ENCODE data around the gene SRPK2.
A peak's percentile ranks its signal among the peaks of the same experiment; 100 is the strongest.
"Not testable (repeated sequence)": the region's sequence is repeated elsewhere in the genome, so short reads cannot be mapped to it uniquely, and the experiment has no call there.

SRPK2 gene

DNA sequence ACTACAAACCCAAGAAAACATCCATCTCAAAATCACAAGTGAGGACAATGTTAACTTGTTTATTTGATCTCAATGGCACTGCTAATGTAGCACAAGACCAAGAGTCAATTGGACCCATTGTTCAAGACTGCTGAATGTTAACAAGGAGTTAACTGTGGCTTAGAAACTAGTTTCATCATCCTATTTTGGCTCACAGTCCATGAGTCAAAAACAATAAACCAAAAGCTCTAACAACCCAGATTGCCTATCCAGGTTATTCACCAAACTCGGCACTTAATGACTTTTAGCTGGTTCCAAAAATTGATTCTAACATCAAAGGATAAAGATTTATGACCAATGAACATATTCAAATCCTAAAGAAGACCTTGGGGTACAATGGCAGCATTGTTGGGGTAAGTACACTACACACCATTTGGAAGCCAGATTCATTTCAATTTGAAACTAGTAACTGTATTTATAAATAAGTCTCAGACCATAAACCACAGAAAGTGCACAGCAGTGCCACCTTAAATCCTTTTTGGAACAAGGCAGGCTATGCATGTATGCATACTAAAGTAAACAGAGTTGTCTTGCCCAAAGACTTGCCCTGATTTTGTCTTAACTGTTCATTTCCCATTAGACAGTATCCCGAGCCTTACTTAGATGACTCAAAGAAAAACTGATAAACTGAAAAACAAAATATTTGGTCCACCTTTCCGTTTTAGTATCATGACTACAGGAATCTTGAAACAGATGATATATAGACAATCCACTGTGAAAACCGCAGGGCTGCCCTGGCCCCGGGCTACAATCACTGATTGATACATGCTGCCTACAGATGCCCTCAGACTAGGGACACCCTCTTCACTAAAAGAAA lies 84.5 kb downstream of the SRPK2 start:
- Mint-ChIP-seq H3K36me3 (ENCODE audit: insufficient read depth) (peaks cover 3% of the 10 kb centered on the region), H3K4me1 (peaks cover 66% of the 10 kb centered on the region), H3K27ac (ENCODE audit: low read depth) (no peak overlapping the region), H3K4me3 (no peak overlapping the region), H3K9me3 (peaks cover 5% of the 10 kb centered on the region), H3K27me3 (no peaks in the 10 kb centered on the region)
- DNase-seq (ENCODE audit: low spot score in 2 of 2) (no peak), ATAC-seq (replicated peaks; ENCODE audit: extremely low read depth, poor library complexity, severe bottlenecking) (peak; percentile 37)

DNA sequence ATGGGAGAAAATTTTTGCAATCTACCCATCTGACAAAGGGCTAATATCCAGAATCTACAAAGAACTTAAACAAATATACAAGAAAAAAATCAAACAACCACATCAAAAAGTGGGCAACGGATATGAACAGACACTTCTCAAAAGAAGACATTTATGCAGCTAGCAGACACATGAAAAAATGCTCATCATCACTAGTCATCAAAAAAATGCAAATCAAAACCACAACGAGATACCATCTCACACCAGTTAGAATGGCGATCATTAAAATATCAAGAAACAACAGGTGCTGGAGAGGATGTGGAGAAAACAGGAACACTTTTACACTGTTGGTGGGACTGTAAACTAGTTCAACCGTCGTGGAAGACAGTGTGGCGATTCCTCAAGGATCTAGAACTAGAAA lies 88.1 kb downstream of the SRPK2 start:
- DNase-seq (ENCODE audit: low spot score in 2 of 2); H3K36me3 Mint-ChIP-seq (ENCODE audit: insufficient read depth); ATAC-seq (replicated peaks; ENCODE audit: extremely low read depth, poor library complexity, severe bottlenecking); H3K27me3 Mint-ChIP-seq; H3K9me3 Mint-ChIP-seq: not testable (repeated sequence)
- Mint-ChIP-seq H3K4me3 (peak overlapping the region; percentile 45), H3K27ac (ENCODE audit: low read depth) (peak overlapping the region; percentile 68), H3K4me1 (peaks cover 62% of the 10 kb centered on the region)

DNA sequence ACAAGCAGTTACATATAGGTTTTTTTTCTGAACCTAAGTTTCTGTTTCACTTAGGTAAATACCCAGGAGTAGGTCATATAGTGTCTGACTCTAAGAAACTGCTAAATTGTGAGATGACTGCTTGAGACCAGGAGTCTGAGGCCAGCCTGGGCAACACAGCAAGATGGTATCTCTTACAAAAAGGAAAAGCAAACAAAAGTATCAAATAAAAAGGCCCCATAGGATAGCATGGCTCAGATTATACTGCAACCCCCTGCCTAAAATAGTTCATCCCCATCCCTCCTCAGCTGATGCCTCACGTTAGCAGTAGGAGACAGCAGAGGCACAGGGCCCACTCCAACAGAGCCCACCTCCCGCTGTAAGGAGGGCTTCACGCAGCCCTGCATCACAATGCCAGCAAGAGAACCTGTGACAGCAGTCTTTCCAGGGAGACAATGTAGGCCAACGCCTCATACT lies 90.3 kb downstream of the SRPK2 start:
- DNase-seq (ENCODE audit: low spot score in 2 of 2) (no peak), ATAC-seq (replicated peaks; ENCODE audit: extremely low read depth, poor library complexity, severe bottlenecking) (peak; percentile 77)
- Mint-ChIP-seq H3K4me1 (peaks cover 49% of the 10 kb centered on the region), H3K9me3 (peaks cover 5% of the 10 kb centered on the region), H3K27me3 (no peaks in the 10 kb centered on the region), H3K27ac (ENCODE audit: low read depth) (peak overlapping the region; percentile 67), H3K4me3 (peak overlapping the region; percentile 49), H3K36me3 (ENCODE audit: insufficient read depth) (peaks cover 4% of the 10 kb centered on the region)

DNA sequence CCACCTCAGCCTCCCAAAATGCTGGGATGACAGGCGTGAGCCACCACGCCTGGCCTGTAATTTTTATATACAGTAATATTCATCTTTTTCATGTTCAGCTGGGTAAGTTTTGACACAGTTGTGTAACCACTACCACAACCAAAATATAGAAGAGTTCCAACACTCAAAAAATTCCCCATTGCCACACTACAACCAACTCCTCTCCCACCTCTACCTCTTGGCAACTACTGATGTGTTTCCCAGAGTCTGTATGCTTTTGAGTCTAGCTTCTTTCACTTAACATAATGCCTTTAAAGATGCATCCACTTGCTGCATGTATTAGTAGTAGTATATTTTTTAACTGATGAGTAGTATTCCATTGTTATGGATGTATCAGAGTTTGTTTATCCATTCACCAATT lies 90.7 kb downstream of the SRPK2 start:
- peaks cover 49% of the 10 kb centered on the region for H3K4me1 Mint-ChIP-seq
- DNase-seq (ENCODE audit: low spot score in 2 of 2) = no peak
- H3K4me3 Mint-ChIP-seq = peak overlapping the region; percentile 49
- H3K27ac Mint-ChIP-seq (ENCODE audit: low read depth) = peak overlapping the region; percentile 67
- no peak for ATAC-seq (replicated peaks; ENCODE audit: extremely low read depth, poor library complexity, severe bottlenecking)
- peaks cover 4% of the 10 kb centered on the region for H3K36me3 Mint-ChIP-seq (ENCODE audit: insufficient read depth)
- H3K9me3 Mint-ChIP-seq = peaks cover 5% of the 10 kb centered on the region
- H3K27me3 Mint-ChIP-seq = no peaks in the 10 kb centered on the region

DNA sequence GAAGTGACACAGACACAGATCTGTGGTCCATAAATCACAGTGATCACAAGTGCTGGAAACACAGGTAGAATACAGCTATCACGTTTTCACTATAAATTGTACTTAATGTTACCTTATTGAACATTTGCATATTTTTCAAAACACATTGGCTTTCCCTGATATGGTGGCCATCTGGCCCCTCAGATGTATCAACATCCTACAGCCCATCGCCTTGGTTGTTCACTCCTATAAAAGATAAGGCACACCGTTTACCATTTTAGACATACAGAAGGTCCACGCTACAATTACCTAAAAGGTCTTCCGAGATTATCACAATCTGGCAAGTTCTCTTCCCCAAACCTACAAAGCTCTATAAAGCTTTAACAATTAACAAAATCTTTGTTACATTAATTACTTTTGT lies 91.4 kb downstream of the SRPK2 start:
- DNase-seq (ENCODE audit: low spot score in 2 of 2) = no peak
- ATAC-seq (replicated peaks; ENCODE audit: extremely low read depth, poor library complexity, severe bottlenecking) = no peak
- no peak overlapping the region for H3K4me3 Mint-ChIP-seq
- peaks cover 49% of the 10 kb centered on the region for H3K4me1 Mint-ChIP-seq
- H3K27ac Mint-ChIP-seq (ENCODE audit: low read depth) = peak overlapping the region; percentile 67
- H3K9me3 Mint-ChIP-seq = peaks cover 5% of the 10 kb centered on the region
- no peaks in the 10 kb centered on the region for H3K27me3 Mint-ChIP-seq
- H3K36me3 Mint-ChIP-seq (ENCODE audit: insufficient read depth) = peaks cover 3% of the 10 kb centered on the region

DNA sequence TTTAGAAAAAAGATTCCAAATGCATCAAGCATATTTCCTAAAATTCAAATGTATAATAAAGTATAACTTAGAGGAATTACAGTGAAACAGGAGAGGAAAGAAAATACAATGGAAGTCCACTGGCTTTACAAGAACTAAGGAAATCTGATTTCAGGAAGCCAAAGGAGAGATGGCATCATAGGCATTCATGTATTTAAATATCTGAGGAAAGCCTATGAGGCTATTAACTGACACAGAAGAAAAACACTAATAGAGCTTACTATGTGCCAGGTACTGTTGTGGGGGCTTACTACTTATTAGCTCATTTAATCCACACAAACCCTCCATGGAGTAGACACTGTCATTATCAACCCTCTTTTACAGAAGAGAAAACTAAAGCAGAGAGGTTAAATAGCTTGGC lies 92.2 kb downstream of the SRPK2 start:
- Mint-ChIP-seq H3K27me3 (no peaks in the 10 kb centered on the region), H3K9me3 (peaks cover 5% of the 10 kb centered on the region), H3K4me1 (peaks cover 44% of the 10 kb centered on the region), H3K4me3 (no peak overlapping the region), H3K36me3 (ENCODE audit: insufficient read depth) (peaks cover 3% of the 10 kb centered on the region), H3K27ac (ENCODE audit: low read depth) (no peak overlapping the region)
- DNase-seq (ENCODE audit: low spot score in 2 of 2) (no peak), ATAC-seq (replicated peaks; ENCODE audit: extremely low read depth, poor library complexity, severe bottlenecking) (no peak)

DNA sequence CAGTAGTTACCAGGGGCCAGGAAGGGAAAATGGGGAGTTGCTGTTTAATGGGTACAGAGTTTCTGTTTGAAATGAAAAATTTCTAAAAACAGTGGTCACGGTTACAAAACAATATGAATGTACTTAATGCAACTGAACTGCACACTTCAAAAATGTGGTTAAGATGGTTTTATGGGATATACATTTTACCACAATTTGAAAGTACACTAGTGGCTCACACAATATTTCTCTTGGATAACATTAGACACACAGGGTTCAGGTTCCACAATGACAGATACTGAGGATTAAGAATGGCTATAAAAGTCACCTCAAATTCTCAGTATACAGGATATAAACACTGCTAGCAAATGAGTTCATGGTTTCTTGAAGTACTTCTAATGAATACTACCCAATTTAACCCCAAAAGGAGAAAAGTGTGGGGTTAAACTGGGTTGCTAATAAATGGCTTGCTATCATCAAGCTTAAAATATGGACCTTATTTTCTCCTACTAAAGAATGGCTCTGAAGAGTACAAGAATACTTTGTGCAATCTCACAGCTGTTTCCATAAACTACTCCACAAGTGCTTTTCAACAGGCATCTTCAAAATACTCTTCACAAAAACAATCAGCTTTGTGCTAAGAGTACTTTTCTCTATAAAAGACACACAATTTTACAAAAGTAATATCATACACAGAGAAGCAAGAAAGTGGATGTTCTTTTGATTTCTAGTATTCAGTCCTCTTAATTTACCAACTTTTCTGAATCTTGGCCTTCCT lies 92.9 kb downstream of the SRPK2 start:
- Mint-ChIP-seq H3K9me3 (peaks cover 5% of the 10 kb centered on the region), H3K4me3 (no peak overlapping the region), H3K27ac (ENCODE audit: low read depth) (peak overlapping the region; percentile 26), H3K27me3 (no peaks in the 10 kb centered on the region), H3K36me3 (ENCODE audit: insufficient read depth) (peaks cover 3% of the 10 kb centered on the region), H3K4me1 (peaks cover 41% of the 10 kb centered on the region)
- no peak for DNase-seq (ENCODE audit: low spot score in 2 of 2)
- no peak for ATAC-seq (replicated peaks; ENCODE audit: extremely low read depth, poor library complexity, severe bottlenecking)

DNA sequence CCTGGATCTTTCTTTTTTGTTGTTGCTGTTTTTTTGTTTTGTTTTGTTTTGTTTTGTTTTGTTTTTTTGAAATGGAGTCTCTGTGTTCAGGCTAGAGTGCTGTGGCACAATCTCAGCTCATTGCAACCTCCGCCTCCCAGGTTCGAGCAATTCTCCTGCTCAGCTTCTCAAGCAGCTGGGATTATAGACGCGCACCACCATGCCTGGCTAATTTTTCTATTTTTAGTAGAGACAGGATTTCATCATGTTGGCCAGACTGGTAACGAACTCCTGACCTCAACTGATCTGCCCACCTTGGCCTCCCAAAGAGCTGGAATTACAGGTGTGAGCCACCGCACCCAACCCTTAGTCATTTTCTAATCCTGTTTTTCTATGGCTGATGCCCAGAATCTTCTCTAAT lies 94.2 kb downstream of the SRPK2 start:
- not testable (repeated sequence) for H3K36me3 Mint-ChIP-seq (ENCODE audit: insufficient read depth); H3K27me3 Mint-ChIP-seq; H3K9me3 Mint-ChIP-seq; H3K4me3 Mint-ChIP-seq; ATAC-seq (replicated peaks; ENCODE audit: extremely low read depth, poor library complexity, severe bottlenecking); H3K27ac Mint-ChIP-seq (ENCODE audit: low read depth); DNase-seq (ENCODE audit: low spot score in 2 of 2)
- H3K4me1 Mint-ChIP-seq = peaks cover 42% of the 10 kb centered on the region

DNA sequence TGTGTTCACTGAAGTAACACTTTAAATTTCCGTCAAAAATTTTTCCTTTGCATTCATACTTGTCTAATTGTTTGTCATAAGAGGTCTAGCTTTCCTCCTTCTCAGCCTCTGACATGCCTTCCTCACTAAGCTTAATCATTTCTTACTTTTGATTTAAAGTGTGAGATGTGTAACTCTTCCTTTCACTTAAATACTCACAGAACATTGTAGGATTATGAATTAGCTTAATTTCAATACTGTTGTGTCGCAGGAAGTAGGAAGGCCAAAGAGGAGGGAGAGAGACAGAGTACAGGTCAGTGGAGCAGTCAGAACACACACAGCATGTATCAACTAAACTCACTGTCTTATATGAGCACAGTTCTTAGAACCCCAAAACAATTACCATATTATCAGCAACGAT lies 99.0 kb downstream of the SRPK2 start:
- Mint-ChIP-seq H3K9me3 (no peaks in the 10 kb centered on the region), H3K27ac (ENCODE audit: low read depth) (no peak overlapping the region), H3K4me3 (no peak overlapping the region)

DNA sequence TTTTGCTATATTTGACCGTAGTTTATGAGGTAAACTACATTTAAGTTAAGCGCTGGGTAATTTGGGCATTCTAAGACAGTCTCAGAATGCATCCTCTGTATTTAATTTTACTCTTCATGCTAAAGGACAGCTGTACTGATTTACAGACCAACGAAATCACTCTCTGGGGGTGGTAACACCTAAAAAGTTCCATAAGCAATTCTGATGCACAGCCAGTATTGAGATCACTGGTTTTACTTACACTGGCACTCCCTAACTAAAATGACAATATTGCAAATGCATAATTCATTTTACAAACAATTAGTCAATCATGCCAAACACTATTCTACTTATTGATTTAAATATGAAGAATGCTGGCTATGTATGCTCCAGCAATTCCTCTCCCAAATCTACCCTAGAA lies 102.3 kb downstream of the SRPK2 start:
- ATAC-seq (replicated peaks; ENCODE audit: extremely low read depth, poor library complexity, severe bottlenecking) (no peak), DNase-seq (ENCODE audit: low spot score in 2 of 2) (no peak)
- Mint-ChIP-seq H3K36me3 (ENCODE audit: insufficient read depth) (peaks cover 10% of the 10 kb centered on the region), H3K27ac (ENCODE audit: low read depth) (no peak overlapping the region), H3K4me3 (no peak overlapping the region), H3K4me1 (peaks cover 44% of the 10 kb centered on the region), H3K9me3 (no peaks in the 10 kb centered on the region), H3K27me3 (no peaks in the 10 kb centered on the region)

More for the DNA sequence above, 99.0 kb downstream of the SRPK2 start:
- Mint-ChIP-seq H3K27me3 (no peaks in the 10 kb centered on the region), H3K36me3 (ENCODE audit: insufficient read depth) (peaks cover 10% of the 10 kb centered on the region), H3K4me1 (peaks cover 30% of the 10 kb centered on the region)
- DNase-seq (ENCODE audit: low spot score in 2 of 2) (no peak), ATAC-seq (replicated peaks; ENCODE audit: extremely low read depth, poor library complexity, severe bottlenecking) (no peak)

DNA sequence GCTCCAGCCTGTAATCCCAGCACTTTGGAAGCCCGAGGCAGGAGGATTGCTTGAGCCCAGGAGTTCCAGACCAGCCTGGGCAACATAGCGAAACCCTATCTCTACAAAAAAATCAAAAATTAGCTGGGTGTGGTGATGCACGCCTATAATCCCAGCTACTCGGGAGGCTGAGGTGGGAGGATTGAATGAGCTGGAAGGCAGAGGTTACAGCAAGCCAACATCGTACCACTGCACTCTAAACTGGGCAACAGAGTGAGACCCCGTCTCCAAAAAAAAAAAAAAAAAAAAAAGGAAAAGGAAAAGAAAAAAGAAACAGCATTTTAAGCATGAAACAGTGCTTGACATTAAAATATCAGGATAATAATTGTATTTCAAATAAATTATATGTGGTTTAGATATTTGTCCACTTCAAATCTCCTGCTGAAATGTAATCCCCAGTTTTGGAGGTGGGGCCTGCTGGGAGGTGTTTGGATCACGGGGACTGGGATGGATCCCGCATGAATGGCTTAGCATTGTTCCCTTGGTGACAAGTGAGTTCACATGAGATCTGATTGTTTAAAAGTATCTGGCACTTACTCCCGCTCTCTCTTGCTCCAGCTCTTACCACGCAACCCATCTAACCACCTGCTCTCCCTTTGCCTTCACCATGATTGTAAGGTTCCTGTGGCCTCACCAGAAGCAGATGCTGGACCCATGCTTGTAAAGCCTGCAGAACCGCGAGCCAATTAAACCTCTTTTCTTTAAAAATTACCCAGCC lies 103.4 kb downstream of the SRPK2 start:
- Mint-ChIP-seq H3K4me3 (no peak overlapping the region), H3K4me1 (peaks cover 52% of the 10 kb centered on the region), H3K36me3 (ENCODE audit: insufficient read depth) (peaks cover 14% of the 10 kb centered on the region), H3K27ac (ENCODE audit: low read depth) (no peak overlapping the region), H3K27me3 (no peaks in the 10 kb centered on the region), H3K9me3 (no peaks in the 10 kb centered on the region)
- DNase-seq (ENCODE audit: low spot score in 2 of 2) (no peak), ATAC-seq (replicated peaks; ENCODE audit: extremely low read depth, poor library complexity, severe bottlenecking) (no peak)

DNA sequence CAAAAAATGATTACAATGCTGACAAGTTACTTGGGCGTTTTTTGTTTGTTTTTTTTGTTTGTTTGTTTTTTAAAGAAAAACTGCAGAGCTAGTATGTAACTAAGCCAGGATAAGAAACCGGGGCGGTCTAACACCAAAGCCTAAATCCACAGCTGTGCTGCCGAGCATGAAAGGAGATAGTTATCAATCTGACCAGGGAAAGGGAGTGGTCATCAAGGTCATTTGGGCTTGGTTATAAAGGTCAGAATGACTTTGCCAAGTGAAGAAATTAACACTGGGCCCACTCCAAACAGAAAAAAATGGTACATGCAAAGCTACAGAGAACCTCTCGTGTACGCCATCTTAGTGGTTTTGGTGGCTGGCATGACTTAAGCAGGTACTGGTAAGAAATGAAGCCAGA lies 104.7 kb downstream of the SRPK2 start:
- H3K9me3 Mint-ChIP-seq = no peaks in the 10 kb centered on the region
- H3K27ac Mint-ChIP-seq (ENCODE audit: low read depth) = no peak overlapping the region
- no peaks in the 10 kb centered on the region for H3K27me3 Mint-ChIP-seq
- H3K4me1 Mint-ChIP-seq = peaks cover 41% of the 10 kb centered on the region
- DNase-seq (ENCODE audit: low spot score in 2 of 2) (no peak), ATAC-seq (replicated peaks; ENCODE audit: extremely low read depth, poor library complexity, severe bottlenecking) (no peak)
- H3K36me3 Mint-ChIP-seq (ENCODE audit: insufficient read depth) = peaks cover 11% of the 10 kb centered on the region
- no peak overlapping the region for H3K4me3 Mint-ChIP-seq
